ENCODE measurements around the gene SLC25A45.

SLC25A45 gene

GRCh38 chr11:65404638-65405339, 22.3 kb upstream of the SLC25A45 start:
- DNase-seq (ENCODE audit: low read depth in 2 of 3, low spot score in 1 of 3), result no peak

GRCh38 chr11:65404210-65404609, 21.8 kb upstream of the SLC25A45 start:
- DNase-seq (ENCODE audit: low read depth in 2 of 3, low spot score in 1 of 3), result no peak

GRCh38 chr11:65403607-65404121, 21.2 kb upstream of the SLC25A45 start:
- no peak for DNase-seq (ENCODE audit: low read depth in 2 of 3, low spot score in 1 of 3)

- DNase-seq (ENCODE audit: low read depth in 2 of 3, low spot score in 1 of 3), result no peak
Measured at GRCh38 chr11:65402790-65403189, 20.3 kb upstream of the SLC25A45 start.

GRCh38 chr11:65401803-65402248, 19.4 kb upstream of the SLC25A45 start:
- DNase-seq (ENCODE audit: low read depth in 2 of 3, low spot score in 1 of 3), result no peak

- no peak for DNase-seq (ENCODE audit: low read depth in 2 of 3, low spot score in 1 of 3)
Measured at GRCh38 chr11:65401073-65401802, 18.8 kb upstream of the SLC25A45 start.

GRCh38 chr11:65400307-65401072, 18.0 kb upstream of the SLC25A45 start:
- DNase-seq (ENCODE audit: low read depth in 2 of 3, low spot score in 1 of 3), result no peak

- no peak for DNase-seq (ENCODE audit: low read depth in 2 of 3, low spot score in 1 of 3)
Measured at GRCh38 chr11:65399845-65400244, 17.4 kb upstream of the SLC25A45 start.

GRCh38 chr11:65399249-65399648, 16.8 kb upstream of the SLC25A45 start:
- DNase-seq (ENCODE audit: low read depth in 2 of 3, low spot score in 1 of 3), result no peak

GRCh38 chr11:65398362-65398910, 16.0 kb upstream of the SLC25A45 start:
- DNase-seq (ENCODE audit: low read depth in 2 of 3, low spot score in 1 of 3), result no peak

GRCh38 chr11:65396769-65397745, 14.6 kb upstream of the SLC25A45 start:
- no peak for DNase-seq (ENCODE audit: low read depth in 2 of 3, low spot score in 1 of 3)

GRCh38 chr11:65395961-65396530, 13.6 kb upstream of the SLC25A45 start:
- DNase-seq (ENCODE audit: low read depth in 2 of 3, low spot score in 1 of 3), result no peak

- DNase-seq (ENCODE audit: low read depth in 2 of 3, low spot score in 1 of 3), result no peak
Measured at GRCh38 chr11:65394125-65394536, 11.7 kb upstream of the SLC25A45 start.

- no peak for DNase-seq (ENCODE audit: low read depth in 2 of 3, low spot score in 1 of 3)
Measured at GRCh38 chr11:65393513-65394079, 11.2 kb upstream of the SLC25A45 start.

GRCh38 chr11:65392899-65393298, 10.5 kb upstream of the SLC25A45 start:
- DNase-seq (ENCODE audit: low read depth in 2 of 3, low spot score in 1 of 3), result no peak

GRCh38 chr11:65392186-65392829, 9.9 kb upstream of the SLC25A45 start:
- no peak for DNase-seq (ENCODE audit: low read depth in 2 of 3, low spot score in 1 of 3)

GRCh38 chr11:65390996-65391395, 8.6 kb upstream of the SLC25A45 start:
- DNase-seq (ENCODE audit: low read depth in 2 of 3, low spot score in 1 of 3), result no peak

GRCh38 chr11:65390099-65390941, 7.9 kb upstream of the SLC25A45 start:
- DNase-seq (ENCODE audit: low read depth in 2 of 3, low spot score in 1 of 3), result no peak
